Fibroblast of skin of left biceps (primary cell): ENCODE data around the gene SEC14L3.

ENCODE experiments used
- DNase-seq, 2 experiments: peaks; one replicate each; pipeline ENCODE4 v3.0.0-alpha.2; 2013; ENCODE audit warnings: low read depth in 2 of 2

Gene SEC14L3

DNA sequence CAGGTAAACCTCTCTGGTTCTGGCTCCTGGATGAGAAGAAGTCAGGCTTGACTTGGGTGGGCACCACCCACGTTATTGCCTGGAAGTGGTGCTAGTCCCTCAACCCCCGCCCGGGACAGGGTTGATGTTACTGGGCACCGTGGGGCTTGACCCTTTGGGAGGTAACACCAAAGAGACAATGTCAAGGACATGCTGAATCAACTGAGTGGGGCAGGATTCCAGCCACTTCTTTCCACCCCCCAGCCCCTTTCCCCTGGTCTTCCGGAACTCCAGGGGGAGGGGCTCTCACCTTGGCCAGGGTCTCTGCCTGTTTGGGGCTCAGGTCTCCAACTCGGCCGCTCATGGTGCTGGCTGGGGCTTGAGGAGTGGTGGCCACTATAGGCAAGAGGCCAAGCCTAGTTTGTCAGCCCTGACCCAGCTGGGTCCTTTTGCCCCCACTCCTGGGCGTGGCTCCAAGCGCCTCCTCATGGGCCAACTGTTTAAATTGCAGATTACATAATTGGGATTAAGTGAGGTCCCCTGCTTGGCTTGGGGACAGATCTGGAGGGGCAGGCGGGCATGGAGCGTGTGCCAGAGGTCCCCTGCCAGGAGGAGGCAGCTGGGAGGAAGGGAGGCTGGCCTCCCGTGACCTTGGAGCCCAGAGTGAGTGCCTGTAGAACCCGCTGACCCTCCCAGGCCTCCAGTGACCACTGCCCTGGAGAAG is at the start of gene SEC14L3:
Gene SEC14L3 (minus strand): TSS at position 402 of the 703 bp plus-strand sequence. CDS start 59 bp downstream, at position 343.
- no peak for DNase-seq

DNA sequence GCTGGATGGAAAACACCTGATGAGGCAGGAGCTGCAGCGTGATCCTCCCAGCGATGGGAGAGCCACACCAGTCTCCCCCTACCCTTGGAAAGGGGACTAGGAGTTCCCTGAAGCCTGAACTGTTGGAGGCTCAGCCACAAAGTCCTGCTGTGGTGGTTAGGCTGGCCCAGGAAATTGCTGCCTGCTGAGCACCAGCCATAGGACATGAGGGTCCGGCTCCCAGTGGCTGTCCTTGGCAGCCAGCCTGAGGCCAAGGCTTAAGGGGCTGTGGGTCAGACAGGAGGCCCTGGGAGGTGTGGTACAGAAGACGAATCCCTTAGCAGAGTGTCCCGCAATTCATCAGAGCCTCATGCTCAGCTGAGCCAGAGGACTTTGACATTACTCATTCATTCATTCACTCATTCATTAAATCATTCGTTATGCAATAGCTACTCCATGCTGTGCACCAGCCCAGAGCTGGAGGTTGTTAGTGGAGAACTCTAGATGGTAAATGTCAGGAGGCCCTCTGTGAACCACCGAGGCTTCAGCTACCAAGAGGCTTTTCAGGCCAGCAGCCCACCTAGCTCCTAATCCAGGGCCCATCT is 48.1 kb upstream of the SEC14L3 start:
- DNase-seq = no peak

DNA sequence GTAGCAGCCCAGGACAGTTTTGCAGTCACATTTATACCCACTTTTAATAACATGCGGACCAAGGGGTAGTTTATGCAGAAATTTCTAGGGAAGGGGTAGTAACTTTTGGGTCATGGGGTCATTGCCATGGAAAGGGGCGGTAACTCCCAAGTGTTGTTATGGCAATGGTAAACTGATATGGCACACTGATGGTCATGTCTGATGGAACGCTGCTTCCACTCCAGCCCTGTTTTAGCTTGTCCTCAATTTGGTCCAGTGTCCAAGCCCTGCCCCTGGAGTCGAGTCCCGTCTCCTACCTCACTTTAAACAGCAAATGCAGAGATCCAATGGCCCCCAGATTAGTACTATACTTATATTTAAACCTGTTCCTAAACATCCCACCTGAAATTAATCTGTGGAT is 44.9 kb upstream of the SEC14L3 start:
- no peak for DNase-seq

DNA sequence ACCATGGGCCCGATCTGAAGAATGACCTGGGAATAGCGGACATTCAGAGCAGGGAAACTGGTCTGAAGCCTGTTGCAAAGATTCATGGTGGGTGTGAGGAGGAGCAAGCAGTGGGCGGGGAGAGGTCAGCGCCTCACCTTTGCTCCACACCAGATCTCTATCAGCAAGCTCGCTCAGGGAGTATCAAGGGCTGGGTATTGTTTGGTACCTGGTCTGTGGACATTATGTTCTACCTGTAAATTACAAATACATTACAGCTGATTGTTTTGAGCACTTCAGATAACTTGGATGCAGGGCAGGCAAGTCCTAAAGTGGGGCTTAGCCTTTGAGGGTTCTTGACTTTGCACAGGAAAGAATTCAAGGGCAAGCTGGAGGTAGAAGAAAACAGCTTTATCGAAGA is 44.5 kb upstream of the SEC14L3 start:
- no peak for DNase-seq

DNA sequence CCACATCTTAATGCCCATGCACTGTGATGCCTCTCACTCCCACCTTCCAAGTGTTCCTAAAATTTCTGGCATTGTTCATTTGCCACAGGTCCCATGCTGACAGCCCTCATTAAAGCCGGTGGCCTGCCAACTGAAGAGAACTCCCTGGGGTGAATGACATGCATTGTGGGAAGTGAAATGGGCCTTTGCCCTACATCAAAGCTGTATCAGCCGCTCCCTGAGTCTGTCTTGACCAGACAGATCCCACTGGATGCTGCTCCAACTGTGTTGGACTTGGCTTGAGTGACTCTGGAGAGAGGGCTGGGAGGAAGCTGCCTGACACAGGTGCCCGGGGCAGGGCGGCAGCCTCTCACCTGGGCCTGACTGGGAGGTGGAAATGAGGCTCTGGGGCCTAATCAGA is 42.4 kb upstream of the SEC14L3 start:
- no peak for DNase-seq

DNA sequence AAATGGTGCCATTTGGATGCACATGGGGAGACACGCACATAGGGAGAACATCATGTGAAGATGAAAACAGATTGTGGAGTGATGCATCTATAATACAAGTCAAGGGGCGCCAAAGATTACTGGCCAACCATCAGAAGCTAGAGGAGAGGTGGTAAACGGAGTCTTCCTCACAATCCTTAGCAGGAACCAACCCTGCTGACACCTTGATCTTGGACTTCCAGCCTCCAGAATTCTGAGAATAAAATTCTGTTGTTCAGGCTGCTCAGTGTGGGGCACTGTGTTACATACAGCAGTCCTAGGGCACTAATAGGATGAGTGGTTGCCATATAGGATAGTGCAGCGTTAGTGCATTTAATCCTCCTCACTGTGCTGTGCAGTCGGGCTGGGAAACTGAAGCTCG is 41.6 kb upstream of the SEC14L3 start:
- DNase-seq = no peak

DNA sequence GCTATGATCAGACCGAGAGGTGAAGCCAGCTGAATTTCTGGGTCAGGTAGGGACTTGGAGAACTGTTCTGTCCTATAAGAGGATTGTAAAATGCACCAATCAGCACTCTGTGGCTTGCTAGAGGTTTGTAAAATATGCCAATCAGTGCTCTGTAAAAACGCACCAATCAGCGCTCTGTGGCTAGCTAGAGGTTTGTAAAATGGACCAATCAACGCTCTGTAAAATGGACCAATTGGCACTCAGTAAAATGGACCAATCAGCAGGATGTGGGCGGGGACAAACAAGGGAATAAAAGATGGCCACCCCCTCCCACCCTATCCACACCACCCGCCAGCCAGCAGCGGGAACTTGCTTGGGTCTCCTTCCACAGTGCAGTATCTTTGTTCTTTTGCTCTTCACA is 40.1 kb upstream of the SEC14L3 start:
- no peak for DNase-seq

DNA sequence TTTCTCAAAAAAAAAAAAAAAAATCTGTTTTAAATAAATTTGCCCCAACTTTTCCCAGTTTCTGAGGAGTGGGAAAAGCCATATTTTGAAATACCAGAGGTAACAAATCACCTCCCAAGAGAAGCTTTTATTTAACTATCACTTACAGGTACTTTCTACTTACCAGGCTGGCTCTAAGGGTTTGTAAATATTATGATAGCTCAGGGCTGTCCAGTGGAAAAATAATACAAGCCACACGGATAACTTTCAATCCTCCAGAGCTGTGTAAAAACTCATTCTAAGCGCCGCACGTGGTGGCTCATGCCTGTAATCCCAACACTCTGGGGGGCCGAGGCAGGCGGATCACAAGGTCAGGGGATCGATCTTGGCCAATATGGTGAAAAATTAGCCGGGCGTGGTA is 39.3 kb upstream of the SEC14L3 start:
- DNase-seq = no peak

DNA sequence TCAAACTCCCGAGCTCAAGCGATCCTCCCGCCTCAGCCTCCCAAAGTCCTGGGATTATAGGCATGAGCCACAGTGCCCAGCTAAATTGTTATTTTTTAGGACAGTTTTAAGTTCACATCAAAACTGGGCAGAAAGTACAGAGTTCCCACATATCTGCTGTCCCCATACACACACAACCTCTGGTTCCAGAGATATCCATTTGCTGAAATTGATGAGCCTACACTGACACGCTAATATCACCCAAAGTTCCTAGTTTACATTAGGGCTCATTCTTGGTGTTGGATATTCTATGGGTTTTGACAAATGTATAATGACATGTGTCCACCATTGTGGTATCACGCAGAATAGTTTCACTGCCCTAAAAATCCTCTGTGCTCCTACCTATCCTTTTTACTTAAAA is 36.4 kb upstream of the SEC14L3 start:
- DNase-seq = no peak

DNA sequence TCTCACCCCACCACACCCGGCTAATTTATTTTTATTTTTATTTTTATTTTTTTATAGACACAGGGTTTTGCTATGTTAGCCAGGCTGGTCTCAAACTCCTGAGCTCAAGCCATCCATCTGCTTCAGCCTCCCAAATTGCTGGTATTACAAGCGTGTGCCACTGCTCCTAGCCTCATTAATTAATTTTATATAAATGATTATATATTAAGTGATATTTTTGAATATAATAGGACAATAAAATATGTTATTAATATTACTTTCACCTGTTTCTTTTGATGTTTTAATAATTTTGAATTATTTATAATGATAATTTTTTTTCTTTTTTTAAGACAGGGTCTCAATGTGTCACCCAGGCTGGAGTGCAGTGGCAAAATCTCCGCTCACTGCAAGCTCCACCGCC is 35.9 kb upstream of the SEC14L3 start:
- no peak for DNase-seq

DNA sequence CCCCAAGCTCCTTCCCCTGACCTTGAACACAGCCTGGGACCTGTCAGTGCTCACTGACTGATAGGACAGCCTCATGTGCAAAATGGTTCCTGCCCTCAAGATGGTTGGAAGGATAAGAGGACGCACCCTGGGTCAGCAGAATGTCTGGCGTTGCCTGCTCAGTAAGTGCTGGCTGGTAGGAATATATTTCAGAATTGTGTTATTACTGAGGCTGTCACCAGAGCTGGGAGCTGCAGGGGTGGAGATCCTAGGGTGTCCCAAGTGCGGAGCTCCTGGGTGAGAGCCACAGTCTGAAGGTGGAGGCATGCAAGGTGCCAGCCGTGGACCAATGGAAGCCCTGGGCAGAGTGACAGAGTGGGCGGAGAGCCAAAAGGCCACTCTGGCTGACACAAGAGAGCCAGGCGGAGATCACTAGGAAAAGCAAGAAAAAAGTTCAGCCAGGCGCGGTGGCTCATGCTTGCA is 34.7 kb upstream of the SEC14L3 start:
- DNase-seq = no peak

DNA sequence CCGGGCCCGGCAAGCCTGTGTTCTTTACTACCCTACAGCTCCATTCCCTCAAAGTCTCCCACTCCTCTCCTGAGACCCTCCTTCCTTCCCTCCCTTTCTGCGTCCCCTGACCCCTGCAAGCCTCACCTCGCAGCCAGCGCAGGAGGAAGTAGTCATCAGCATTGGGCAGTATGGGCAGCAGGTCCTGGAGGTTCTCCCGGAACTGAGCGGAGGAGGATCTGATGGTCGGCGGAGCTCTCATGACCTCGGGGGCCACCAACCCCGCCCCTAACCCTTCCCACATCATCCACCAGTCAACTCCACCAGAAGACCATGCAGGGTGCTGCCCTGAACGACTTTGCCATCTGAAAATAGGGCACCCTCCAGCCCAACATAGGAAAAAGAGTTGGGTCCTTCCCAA is 31.7 kb upstream of the SEC14L3 start:
- no peak for DNase-seq

DNA sequence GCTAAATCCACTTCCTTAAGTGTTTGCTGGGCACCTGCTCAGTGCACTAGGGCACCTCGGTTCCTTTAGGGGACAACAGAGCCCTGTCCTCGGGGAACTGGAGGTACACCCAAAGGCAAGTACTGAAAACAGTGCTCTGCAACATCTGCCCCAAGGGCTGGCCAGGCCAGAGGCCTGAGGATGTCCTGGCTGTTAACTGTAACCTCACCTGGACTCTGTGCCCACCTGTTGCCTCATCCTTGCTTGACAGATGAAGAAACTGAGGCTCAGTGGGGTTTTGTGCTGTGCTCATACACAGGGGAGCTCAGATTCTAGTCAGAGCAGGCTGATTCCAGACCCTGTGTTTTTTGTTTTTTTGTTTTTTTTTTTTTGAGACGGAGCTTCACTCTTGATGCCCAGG is 31.1 kb upstream of the SEC14L3 start:
- no peak for DNase-seq

DNA sequence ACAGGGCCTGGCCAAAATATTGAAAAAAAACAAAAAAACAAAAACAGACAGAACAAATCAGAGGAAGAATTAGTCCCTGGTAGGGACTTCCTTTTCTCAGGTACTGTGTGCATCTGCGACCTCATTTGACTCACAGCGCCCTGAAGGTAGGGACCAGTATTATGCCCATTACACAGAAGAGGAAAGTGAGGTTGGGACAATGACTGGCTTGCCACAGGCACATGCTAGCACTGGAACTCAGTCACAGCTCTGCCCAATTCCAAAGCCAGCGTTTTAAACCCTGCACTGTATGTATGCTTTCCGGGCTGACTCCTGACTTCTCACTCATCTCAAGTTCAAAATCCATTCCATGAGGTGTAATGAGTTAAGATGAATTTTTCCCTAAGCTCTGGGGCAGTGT is 30.3 kb upstream of the SEC14L3 start:
- DNase-seq = no peak

DNA sequence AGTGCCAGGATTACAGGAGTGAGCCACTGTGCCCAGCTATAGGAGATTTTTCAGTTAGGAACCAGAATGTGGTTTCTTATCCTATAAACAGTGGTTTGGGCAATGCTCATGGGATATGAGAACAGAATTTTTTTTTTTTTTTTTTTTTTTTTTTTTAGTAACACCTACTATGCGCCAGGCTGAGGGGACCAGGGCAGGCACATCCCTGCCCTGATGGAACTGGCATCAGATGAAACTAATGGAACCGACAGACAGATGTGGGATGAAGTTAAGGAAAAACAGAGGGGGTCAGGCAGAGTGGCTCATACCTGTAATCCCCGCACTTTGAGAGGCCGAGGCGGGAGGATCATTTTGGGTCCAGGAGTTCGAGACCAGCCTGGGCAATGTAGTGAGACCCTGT is 28.8 kb upstream of the SEC14L3 start:
- DNase-seq = no peak

DNA sequence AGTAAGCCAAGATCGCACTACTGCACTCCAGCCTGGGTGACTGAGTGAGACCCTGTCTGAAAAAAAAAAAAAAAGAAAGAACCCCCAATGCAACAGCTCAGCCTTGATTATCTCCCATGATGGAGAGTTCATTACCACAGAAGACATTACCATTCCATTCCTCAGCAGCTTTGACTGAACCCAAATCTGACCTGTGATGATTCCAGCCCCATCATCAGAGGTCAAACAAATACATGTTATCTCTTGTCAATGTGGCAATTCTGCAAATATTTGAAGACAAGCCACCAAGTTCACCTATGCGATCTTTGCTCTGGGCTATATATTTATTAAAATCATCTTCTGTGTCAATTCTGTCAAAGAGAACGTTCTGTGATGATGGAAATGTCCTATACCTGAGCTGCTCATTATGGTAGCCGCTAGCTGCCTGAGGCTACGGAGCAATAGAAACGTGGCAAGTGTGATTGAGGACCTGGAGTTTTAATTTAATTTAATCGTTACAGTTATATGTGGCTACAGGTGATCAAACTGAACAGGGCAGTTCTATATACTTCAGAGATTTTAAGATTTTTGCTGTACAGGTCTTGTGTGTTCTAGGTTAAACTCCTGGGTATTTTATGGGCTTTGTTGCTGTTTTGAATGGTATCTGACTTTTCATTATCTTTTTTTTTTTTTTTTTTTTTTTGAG is 25.8 kb upstream of the SEC14L3 start:
- no peak for DNase-seq

DNA sequence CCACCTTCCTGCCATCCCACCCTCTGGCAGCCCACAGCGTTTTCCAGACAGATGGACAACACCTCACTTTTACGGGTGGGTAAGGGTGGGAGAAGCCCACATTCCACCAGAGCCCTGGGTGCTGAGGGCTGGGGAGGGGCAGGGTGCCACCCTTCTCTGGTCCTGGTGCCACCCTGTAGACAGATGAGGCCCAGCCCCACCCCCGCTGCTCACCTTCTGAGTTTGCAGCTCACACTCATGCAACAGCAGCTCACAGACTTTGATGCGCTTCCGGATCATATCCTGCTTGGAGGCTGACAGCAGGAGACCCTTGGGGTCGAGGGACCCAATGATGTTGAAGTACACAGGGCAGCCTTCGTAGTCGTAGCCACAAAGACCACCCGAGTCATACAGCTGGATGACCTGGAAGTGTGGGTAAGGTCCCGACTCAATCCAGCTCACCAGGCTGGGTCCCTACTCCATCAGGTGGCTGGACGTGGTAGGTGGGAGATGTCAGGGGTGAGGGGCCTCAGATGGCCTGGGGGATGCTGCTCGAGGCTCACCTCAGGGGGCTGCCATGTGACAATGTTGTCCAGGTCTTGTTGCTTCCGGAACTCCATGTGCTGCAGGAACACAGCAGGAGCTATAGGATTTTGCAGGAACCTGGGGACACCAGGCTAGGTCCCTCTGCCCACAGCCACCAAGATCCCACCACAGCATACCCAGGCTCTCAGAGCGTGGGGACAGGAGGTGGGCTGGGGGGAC is 23.4 kb upstream of the SEC14L3 start:
- DNase-seq = no peak

DNA sequence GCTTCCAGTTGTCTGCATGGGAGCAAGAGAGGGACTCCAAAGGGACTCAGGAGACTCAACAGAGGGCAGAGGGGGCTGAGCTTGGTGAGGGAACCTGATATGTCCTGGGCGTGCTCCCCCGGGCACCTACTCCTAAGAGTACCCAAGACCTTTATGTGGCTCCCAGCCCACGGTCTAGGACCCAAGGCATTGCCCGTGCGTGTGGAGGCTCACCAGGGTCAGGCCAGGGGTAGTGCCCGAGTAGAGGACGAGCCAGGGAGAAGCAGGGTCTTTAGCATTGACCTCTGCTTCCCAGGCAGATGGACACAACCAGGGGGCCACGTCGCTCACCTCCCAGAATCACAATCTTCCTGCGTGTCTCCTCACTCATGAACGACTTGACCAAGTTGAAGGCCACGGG is 20.3 kb upstream of the SEC14L3 start:
- DNase-seq = no peak

DNA sequence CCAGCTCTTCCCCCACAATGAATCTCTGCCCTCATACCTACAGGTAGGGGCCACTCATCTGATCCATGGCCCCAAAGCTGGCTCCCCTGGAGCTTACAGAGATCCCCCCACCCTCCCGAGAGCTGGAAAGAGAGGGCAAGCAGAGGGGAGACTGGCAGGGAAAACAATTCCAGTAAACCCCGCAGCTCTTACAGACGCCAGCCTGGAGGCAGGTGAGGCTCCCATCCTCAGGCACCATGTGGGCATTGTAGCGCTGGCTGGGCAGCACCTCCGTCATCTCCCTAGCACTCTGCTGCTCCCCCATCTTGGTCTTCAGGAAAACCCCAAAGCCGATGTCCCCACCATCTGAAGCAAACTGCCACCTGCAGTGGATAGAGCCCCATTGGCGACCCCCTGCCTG is 19.6 kb upstream of the SEC14L3 start:
- DNase-seq = no peak

DNA sequence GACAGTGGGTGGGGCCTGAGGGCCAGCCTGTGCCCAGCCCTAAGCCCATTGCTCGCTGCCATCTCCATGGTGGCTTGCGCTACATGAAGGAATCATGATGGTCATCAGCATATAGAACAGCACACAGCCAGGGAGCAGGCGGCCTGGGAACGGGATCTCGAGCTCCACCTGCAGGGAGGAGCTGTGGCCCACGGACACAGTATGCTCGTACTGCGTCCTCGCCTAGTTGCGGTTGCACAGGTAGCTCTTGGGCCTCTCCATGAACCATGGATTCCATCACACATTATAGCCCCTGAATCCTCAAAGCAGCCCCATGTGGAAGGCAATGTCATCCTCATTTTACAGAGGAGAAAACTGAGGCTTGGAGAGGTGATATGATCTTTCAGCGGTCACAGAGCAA is 18.6 kb upstream of the SEC14L3 start:
- no peak for DNase-seq

DNA sequence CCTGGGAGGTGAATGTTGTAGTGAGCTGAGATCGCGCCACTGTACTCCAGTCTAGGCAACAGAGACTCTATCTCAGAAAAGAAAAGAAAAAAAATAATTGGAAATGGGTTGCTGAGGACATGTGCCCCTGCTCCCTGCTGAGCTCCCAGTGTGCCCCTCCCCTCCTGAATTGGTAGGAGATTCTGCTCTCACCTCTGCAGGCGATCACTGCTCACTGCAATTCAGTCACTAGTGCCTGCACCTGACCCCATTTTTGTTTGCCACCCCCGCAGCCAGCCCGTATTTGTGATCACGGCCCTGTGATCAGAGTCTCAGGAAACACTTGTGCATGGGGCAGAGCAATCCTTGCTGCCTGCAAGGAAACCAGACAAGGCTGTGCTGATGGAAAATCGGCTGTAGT is 16.3 kb upstream of the SEC14L3 start:
- no peak for DNase-seq

DNA sequence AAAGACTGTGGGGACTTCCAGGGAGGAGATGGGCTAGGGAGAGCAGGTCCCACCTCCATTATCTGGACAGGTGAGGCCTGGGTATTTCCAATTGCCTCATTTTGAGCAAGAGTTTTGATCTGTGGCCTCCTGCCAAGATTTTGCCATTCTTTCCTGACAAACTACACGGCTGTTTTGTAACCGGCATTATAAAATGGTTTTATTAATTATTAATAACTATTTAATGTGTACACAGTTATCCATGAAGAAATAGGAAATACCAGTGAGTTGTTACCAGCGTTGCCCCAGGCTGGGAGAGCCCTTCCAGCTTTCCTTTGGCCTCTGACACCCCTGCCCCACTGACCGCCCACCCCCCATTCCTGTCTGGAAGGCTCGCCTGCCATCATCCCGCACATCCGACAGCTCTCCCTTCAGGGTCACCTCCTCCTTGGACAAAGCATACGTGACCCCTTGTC is 14.9 kb upstream of the SEC14L3 start:
- DNase-seq = no peak
